OCI-M1 (cell line): Measurements from ENCODE around the gene CCDC88B.
"Not testable (repeated sequence)": the region's sequence is repeated elsewhere in the genome, so short reads cannot be mapped to it uniquely, and the experiment has no call there.

Experiments used
- DNase-seq: peaks from one replicate; lab custom pipeline; 2025; lab: John Stamatoyannopoulos, UW

The CCDC88B gene

DNA sequence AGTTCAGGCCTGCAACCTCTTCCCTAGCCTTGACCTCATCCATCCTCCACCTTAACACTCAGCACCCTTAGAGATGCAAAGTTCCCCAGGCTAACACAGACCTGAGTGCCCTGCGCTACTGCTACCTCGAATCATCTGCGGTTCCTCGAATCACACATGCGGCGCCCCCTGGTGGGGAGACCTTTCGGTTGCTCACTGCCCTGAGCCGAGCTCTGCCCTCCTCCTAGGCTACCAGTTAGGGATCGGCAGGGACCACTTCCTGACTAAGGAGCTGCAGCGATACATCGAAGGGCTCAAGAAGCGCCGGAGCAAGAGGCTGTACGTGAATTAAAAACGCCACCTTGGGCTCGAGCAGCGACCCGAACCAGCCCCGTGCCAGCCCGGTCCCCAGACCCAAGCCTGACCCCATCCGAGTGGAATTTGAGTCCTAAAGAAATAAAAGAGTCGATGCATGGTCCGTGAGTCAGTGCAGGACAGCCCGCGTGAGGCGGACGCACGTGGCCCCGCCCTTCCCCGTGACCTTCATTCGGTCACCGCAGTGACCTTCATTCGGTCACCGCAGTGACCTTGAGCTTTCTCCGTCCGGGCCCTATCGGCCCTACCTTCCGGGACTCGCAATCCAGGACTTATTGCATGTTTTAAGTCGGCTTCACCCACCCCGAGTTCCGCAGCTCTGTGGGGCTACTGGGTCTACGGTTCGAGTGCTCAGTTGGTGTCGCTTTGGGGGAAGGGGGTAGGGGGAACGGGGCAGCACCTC is 35.5 kb upstream of the CCDC88B start:
- DNase-seq: peak; percentile 97

- DNase-seq: peak; percentile 99
Observed at GRCh38 chr11:64305075-64305690, 34.8 kb upstream of the CCDC88B start, which contains the start of gene ESRRA. Gene ESRRA, plus strand, starts transcription at chr11:64305524. Its CDS starts 1,656 bp downstream, at chr11:64307180.

DNA sequence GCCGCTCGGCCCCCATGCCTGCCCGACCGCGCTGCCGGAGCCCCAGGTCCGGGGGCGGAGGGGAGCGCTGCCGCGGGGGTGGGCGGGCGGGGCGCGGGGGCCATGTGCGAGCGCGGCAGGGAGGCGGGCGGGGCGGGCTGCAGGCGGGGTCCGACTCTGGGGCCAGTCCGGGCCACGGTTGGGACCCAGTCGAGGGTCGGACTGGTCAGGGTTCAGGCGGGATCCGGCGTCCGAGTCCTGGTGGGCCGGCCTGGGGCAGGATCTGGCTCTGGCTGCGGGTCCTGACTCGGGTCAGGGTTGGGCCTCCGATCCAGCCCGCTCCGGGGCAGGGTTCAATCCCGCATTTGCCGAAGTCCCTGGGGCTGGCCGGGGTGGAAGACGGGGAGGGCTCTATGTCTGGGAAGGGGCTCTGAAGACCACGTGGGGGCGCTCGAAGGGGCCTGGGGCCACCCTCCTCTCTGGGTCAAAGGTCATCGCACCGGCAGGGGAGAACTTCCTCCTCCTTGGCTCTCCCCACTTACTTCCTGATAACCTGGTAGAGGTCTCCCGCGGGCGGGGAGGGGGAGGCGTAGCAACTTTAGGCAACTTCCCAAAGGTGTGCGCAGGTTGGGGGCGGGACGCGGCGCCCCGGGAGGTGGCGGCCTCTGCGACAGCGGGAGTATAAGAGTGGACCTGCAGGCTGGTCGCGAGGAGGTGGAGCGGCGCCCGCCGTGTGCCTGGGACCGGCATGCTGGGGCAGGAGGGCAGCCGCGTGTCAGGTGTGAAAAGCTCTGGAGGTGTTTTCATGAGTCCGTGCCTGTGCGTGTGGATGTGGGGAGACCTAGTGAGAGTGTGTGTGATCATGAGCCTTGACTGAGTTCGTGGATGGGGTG is 34.1 kb upstream of the CCDC88B start:
- peak; percentile 92 for DNase-seq

DNA sequence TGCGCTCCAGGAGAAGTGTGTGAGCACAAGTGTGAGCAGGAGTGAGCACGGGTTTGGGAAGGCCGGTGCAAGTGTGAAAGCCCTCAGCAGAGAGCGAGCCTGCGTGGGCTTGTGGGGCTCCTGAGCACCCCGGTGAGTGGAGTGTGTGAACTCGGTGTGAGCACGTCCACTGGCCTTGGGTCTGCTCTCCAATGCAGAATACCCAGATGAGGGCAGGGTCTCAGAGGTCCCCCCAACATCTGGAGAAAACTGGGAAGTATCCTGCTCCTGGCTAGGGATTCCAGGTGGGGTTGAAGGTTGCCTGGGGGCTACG is 33.5 kb upstream of the CCDC88B start:
- no peak for DNase-seq

DNA sequence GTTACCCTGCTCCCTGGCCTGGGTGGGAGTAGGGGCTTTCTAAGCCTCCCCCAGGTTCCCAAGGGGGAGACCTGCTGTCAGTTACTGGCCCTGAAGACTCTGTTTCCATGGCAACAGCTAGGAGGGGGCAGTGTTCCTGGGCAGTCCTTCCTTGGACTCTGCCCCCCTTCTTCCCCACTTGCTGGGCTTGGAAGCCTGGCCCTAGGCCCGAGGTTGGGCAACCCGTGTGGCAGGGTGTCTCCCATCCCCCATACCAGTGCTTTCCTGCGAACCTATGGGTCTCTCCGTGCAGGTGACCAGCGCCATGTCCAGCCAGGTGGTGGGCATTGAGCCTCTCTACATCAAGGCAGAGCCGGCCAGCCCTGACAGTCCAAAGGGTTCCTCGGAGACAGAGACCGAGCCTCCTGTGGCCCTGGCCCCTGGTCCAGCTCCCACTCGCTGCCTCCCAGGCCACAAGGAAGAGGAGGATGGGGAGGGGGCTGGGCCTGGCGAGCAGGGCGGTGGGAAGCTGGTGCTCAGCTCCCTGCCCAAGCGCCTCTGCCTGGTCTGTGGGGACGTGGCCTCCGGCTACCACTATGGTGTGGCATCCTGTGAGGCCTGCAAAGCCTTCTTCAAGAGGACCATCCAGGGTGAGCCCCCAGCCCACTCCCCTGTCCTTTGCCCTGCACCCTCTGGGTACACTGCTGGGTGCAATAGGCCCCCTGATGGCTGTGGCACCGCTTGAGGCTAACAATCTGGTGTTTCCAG is 33.0 kb upstream of the CCDC88B start:
- peak; percentile 21 for DNase-seq

GRCh38 chr11:64307795-64308194 is 32.2 kb upstream of the CCDC88B start:
- DNase-seq: not testable (repeated sequence)

- DNase-seq: no peak
Observed at GRCh38 chr11:64312947-64313346, 27.1 kb upstream of the CCDC88B start.

- DNase-seq: no peak
Observed at GRCh38 chr11:64313491-64314145, 26.4 kb upstream of the CCDC88B start.

DNA sequence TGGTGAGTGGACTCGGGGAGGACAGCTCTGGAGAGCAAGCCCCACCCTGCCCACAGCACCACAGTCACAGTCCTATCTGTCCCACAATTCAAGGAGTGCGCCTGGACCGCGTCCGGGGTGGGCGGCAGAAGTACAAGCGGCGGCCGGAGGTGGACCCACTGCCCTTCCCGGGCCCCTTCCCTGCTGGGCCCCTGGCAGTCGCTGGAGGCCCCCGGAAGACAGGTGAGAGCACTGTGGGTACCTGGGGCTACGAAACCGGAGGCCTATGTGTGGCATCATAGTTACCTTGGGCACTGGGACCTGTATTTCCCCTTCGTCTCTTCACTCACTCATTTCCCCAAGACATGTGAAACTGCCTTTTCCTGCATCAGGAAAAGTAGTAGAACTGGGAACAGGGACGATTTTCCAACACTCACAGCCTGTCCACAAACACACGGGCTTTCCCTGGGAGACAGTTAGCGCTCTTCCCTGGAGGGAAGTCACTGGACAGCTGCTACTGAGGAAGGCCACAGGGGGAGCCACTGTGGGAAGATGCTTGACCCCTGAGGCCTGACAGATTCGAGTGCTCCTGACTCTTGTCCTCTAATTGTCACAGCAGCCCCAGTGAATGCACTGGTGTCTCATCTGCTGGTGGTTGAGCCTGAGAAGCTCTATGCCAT is 25.7 kb upstream of the CCDC88B start:
- no peak for DNase-seq

DNA sequence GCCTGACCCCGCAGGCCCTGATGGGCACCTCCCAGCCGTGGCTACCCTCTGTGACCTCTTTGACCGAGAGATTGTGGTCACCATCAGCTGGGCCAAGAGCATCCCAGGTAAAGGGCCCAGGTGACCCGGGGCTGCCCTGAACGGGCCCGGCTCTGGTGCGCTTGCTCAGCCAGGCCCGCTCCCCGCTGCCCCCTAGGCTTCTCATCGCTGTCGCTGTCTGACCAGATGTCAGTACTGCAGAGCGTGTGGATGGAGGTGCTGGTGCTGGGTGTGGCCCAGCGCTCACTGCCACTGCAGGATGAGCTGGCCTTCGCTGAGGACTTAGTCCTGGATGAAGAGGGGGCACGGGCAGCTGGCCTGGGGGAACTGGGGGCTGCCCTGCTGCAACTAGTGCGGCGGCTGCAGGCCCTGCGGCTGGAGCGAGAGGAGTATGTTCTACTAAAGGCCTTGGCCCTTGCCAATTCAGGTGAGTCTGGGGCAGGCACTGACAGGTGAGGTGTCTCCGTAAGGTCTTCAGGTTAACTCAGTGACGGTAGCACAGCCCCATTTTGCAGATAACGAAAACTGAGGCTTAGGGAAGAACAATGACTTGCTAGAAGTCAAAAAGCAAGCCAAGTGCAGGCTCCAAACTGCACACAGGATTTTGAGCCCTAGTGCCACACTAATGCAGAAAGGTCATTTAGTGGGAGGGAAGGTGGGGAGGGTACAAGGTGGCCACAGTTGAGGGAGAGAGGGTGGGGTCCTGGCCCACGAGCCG is 25.0 kb upstream of the CCDC88B start:
- DNase-seq: no peak

GRCh38 chr11:64315667-64316526 is 24.1 kb upstream of the CCDC88B start:
- not testable (repeated sequence) for DNase-seq

DNA sequence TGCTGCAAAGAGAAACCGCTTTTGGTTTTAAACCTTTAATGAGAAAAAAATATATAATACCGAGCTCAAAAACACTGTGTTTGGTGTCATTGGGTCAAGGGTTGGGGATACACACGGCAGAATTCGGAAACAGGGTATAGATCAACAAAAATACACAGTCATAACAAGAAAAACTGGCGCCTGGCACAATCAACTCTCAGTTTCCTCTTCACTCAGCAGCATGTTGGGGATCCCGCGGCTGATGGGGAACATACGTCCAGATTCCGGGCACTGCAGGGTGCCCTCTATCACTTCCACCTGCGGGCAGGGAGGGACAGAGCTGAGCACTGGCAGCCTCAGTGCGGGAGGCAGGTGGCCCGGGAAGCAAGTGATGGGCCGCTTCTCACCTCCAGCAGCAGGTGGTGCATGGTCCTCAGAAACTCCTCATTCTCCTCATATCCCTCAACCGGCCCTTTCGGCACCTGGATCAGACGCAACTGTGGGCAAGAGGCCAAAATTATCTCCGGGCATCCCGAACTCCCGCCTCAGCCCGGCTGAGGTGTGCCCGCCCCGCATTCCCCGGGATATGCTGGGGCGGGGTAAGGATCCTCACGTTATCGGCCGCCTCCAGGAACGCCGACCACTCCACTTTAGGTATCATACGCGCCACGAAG is 23.2 kb upstream of the CCDC88B start:
- DNase-seq: peak; percentile 78

GRCh38 chr11:64317325-64317960 is 22.6 kb upstream of the CCDC88B start, which contains the start of gene TRMT112:
Gene TRMT112, minus strand, starts transcription at chr11:64317559. Its CDS starts 33 bp downstream, at chr11:64317526.
- DNase-seq: peak; percentile 99

DNA sequence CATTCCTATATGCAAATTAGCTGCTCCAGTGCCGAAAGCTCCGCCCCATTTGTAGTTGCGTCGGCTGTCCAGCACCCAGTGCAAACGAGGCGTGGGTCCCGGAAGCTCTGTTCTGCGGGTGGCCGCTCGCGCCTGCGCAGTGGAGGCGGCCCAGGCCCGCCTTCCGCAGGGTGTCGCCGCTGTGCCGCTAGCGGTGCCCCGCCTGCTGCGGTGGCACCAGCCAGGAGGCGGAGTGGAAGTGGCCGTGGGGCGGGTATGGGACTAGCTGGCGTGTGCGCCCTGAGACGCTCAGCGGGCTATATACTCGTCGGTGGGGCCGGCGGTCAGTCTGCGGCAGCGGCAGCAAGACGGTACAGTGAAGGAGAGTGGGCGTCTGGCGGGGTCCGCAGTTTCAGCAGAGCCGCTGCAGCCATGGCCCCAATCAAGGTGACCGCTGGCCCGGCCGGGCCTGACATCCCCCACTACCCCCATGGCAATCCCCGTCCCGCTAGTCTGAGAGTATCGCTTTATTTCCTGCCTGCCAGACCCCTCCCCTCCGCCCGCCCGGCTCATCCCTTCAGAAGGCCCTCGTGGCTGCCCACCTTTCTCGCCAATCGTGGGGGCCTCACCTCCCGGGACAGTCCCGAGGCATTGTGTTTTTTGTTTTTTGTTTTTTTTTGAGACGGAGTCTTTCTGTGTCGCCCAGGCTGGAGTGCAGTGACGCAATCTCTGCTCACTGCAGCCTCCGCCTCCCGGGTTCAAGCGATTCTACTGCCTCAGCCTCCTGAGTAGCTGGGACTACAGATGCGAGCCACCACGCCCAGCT is 21.8 kb upstream of the CCDC88B start, which contains the start of gene PRDX5:
Gene PRDX5 (plus strand): TSS at position 161 of the 805 bp plus-strand sequence. CDS start 95 bp downstream, at position 256.
- peak; percentile 98 for DNase-seq

DNA sequence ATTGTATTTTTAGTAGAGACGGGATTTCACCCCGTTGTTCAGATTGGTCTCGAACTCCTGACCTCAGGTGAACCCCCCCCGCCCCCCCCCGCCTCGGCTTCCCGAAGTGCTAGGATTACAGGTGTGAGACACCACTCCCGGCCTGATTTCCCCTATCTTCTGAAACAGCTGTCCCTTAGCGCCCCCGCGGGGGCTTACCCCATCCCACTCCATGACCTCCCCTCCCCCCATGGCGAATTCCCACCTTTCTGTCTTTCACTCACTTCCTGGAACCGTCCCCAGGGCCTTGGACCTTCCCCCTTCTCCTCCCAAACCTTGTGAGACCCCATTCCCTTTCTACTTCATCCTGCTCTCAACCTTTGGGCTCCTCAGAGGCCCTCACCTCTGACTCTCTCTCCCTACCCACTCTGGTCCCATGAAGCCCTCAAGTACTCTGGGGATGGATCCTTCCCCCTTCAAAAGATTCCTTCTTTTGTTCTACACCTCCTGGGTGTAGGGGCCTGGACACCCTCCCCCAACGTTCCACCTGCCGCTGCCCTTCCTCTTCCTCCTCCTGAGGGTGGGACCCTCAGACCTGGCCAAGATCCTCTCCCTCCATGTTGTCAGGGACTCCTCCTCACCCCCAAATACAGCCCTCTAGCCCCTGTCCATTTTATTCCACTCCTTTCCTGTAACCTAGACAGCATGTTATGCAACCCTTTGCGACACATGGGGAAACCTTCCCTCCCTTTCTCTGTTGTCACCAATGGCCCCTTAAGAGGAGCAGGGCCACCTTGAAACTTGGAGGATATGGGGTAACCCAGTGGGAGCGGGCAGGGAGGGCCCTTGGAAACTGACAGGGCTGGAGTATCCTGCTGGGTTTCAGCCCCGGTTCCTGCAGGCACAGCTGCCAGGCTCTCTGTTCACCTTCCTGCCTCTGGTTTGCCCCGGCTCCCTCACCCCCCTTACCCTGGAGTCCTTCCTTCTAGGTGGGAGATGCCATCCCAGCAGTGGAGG is 20.9 kb upstream of the CCDC88B start:
- peak; percentile 49 for DNase-seq

GRCh38 chr11:64320556-64320955 is 19.4 kb upstream of the CCDC88B start:
- no peak for DNase-seq
